Cardiac fibroblast (primary cell): ENCODE measurements around the gene ADAP1.

Experiments used
- DNase-seq, 2 donors: peaks; one replicate each; pipeline versions ENCODE4 v3.0.0 to v3.0.0-alpha.2; 2010; ENCODE audit warnings: low read depth in 2 of 2
- H3K4me3 ChIP-seq, 2 donors: replicated peaks in 1 of 2; 1 replicate in 1 of 2; 2 replicates in 1 of 2; pipeline ENCODE4 v1.5.1; 2011; ENCODE audit warnings: low read depth in 2 of 2, low read length in 2 of 2, mild to moderate bottlenecking in 2 of 2, moderate library complexity in 1 of 2
- TF ChIP-seq, protein P1 (sequence below): IDR thresholded peaks from one replicate; pipeline ENCODE4 v1.5.1; 2011; ENCODE audit warnings: low read depth, mild to moderate bottlenecking, low read length, inconsistent platforms

The ADAP1 gene

GRCh38 chr7:896346-897075, 58.0 kb downstream of the ADAP1 start:
- no peak overlapping the region for H3K4me3 ChIP-seq
- DNase-seq: no peak
- TF ChIP-seq, protein P1, sequence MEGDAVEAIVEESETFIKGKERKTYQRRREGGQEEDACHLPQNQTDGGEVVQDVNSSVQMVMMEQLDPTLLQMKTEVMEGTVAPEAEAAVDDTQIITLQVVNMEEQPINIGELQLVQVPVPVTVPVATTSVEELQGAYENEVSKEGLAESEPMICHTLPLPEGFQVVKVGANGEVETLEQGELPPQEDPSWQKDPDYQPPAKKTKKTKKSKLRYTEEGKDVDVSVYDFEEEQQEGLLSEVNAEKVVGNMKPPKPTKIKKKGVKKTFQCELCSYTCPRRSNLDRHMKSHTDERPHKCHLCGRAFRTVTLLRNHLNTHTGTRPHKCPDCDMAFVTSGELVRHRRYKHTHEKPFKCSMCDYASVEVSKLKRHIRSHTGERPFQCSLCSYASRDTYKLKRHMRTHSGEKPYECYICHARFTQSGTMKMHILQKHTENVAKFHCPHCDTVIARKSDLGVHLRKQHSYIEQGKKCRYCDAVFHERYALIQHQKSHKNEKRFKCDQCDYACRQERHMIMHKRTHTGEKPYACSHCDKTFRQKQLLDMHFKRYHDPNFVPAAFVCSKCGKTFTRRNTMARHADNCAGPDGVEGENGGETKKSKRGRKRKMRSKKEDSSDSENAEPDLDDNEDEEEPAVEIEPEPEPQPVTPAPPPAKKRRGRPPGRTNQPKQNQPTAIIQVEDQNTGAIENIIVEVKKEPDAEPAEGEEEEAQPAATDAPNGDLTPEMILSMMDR: no peak

- TF ChIP-seq, protein P1: no peak
- no peak overlapping the region for H3K4me3 ChIP-seq
- DNase-seq: no peak
These were observed 58.9 kb downstream of the ADAP1 start for GRCh38 chr7:895451-896052.

- TF ChIP-seq, protein P1: no peak
- DNase-seq: no peak
- no peak overlapping the region for H3K4me3 ChIP-seq
These were observed 59.5 kb downstream of the ADAP1 start for GRCh38 chr7:894927-895450.

- no peak for DNase-seq
- TF ChIP-seq, protein P1: no peak
- H3K4me3 ChIP-seq: no peak overlapping the region
These were observed 60.2 kb downstream of the ADAP1 start for GRCh38 chr7:894164-894867.

- no peak overlapping the region for H3K4me3 ChIP-seq
- DNase-seq: no peak
- TF ChIP-seq, protein P1: no peak
These were observed 60.8 kb downstream of the ADAP1 start for GRCh38 chr7:893686-894085.

- no peak overlapping the region for H3K4me3 ChIP-seq
- TF ChIP-seq, protein P1: no peak
- DNase-seq: no peak
These were observed 61.6 kb downstream of the ADAP1 start for GRCh38 chr7:892648-893593.
